Bone marrow (tissue), 2 donors: Measurements from ENCODE around the gene MAP3K5.
"Not testable (repeated sequence)": the region's sequence is repeated elsewhere in the genome, so short reads cannot be mapped to it uniquely, and the experiment has no call there.

Experiments
- DNase-seq, 2 donors: peaks; one replicate each; lab custom pipeline; 2025; lab: John Stamatoyannopoulos, UW

Gene MAP3K5

DNA sequence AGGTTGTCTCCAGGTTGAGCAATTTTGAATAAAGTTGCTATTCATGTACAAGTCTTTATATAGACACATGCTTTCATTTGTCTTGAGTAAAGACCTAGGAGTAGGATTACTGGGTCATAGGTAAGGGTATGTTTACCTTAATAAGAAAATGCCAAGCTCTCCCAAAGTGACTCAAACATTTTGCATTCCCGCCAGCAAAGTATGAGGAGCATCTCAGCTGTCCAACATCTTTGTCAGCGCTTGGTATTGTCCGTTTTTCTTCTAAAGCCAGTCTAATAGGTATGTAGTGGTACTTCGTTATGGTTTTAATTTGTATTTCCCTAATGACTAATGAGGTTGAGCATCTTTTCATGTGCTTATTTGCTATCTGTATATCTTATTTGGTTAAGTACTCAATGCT lies 67.2 kb downstream of the MAP3K5 start:
- DNase-seq: no peak

DNA sequence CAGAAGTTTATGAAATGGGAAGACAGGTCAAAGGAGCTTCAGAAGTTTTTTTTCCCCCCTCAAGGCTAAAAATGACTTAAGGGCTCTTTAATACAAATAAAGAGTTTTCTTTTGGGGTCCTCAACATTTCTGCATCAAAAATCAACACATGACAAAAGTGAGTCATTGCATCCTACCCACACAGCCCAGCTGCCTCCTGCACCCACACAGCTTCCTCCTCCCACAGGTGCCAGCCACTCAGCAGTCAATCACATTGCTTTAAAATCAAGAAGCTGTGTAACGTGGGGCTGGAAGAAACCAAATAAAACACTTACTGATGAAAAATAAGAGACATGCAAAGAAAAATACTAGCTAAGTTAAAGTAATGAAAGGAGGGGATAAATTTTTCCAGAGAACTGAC lies 68.5 kb downstream of the MAP3K5 start:
- peak in 1 of 2 donors; percentile 96 for DNase-seq

DNA sequence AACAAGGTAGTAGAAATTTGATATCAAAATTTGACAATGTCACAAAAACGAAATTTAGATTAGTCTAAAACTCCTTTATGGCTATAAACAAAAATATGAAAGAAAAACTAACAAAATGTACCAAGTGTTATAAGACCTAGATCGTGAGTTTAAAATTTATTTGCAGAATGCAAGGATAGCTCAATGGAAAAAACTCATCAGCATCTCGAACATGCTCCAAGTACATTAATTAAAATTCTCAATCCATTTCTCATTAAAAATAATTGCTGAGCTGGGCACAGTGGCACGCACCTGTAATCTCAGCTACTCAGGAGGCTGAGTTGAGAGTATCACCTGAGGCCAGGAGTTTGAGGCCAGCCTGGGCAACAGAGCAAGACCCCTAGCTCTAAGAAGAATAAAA lies 70.8 kb downstream of the MAP3K5 start:
- DNase-seq: no peak

DNA sequence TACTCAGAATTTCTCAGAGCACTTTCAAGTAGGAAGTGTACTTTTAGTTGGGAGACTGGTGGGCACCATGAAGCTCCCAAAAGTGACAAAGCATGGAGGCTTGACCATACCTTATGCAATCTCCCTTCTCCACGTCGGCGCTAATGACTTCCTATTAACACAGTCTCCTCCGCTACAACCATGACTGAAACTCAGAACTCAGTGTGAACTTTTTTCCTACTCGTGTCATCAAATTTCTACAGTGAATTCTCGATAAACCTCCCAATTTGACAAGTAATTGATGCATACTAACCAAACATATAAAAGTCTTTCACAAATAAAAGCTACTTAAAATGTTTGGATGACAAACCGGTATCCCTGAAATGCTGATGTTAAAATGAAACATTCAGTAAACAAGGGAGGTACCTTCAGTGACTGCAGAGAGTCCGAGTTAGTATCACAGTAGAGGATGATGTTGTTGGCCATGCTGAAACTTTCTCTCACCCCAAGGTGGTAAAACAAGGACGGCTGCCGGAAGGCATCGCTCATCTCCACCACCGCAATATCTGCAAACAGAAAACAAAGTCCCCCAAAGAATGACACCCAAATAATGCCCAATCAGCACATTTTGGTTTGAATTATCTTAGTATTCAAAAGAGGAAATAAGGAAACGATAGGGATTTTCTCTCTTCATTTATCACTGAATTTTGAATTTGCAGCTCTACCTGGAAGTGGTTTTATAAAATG lies 72.1 kb downstream of the MAP3K5 start:
- DNase-seq: no peak

DNA sequence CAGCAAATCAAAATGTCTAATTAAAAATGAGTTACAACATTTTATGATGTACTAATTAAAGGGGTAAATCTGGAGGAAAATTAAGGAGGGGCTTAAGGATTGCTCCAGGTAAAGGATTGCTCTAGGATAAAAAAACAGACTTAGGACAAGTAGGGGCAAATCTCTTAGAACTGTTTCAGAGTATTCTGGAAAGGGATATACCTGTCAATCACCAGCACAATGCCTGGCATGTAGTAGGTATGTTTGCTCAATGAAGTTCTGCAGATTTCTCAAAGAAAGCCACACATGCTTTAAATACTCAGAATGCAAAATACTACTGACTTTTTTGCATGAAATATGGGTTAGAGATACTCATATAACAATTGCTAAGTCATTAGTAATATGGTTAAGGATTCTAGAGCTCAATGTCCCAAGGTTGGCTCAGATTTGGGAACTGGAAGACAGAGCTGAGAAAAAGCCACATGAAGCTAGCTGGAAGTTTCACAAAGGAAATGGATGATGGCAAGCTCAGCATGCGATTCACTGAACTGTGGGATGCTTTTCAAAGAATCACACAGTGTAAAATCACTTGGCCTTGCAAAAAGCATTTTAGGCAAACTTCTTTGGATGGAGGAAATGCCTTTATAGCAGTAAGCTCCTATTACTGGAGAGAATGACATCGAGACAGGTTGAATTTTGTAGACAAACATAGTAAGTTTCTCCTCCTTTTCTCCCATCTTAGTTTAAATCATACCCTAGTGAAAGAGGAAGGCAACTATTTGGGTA lies 72.8 kb downstream of the MAP3K5 start:
- DNase-seq: no peak

DNA sequence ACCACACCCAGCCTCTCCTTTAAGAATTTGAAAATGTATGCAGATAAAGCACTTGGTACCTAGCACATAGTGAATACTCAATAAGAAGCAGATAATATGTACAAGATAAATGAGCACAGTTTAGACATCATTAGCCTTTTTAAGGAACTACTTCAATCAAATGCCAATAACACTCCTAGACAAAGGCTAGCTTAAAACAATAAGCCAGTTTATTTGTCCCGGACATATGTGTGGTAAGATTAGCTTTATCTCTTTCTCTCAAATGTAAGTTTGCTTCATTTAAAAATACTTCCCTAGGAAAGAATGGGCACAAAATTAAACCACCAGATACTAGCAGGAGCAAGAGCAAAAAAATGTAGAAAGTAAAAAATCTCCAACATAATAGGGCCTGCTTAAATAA lies 73.8 kb downstream of the MAP3K5 start:
- no peak for DNase-seq

DNA sequence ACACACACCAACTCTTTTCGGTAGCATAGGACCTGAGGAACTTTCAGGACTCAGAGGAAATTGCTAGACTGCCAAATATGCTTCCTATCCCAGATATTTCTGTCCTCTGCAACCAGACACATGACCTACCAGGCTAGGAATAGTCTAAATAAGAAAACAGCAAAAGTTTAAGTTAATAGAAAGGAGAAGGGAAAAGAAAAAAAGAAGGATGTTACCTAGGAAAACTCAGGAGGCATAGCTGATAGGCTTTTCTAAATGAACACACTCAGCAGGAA lies 74.6 kb downstream of the MAP3K5 start:
- no peak for DNase-seq

DNA sequence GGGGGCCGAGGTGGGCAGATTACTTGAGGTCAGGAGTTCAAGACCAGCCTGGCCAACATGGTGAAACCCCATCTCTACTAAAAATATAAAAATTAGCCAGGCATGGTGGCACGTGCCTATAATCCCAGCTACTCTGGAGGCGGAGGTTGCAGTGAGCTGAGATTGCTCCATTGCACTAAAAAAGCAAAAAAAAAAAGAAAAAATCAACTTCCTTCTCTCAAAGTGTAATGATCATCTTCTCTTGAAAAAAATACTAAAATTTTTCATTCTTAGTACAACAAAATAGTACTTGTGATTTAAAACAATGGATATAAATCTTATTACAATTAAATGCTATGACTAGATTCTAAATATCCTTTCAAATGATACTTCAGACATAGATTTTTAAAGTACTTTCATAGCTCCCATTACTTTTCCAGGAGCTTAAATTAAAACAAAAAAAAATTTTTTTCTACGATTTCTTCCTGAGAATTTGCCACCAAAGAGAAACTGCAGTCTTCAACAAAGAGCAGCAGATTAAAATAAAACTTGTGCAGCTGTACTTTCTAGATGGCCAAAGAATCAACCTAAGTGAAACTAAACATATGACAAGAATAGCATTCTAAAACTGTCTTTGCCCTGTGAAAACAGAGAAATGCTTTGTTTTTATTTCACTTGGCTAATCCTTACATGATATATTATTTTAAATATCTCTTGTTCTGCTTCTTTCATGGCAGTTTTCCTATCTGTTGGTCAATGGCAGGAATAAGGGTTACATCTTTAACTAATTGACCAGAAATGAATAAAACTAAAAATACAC lies 75.2 kb downstream of the MAP3K5 start:
- DNase-seq: no peak

DNA sequence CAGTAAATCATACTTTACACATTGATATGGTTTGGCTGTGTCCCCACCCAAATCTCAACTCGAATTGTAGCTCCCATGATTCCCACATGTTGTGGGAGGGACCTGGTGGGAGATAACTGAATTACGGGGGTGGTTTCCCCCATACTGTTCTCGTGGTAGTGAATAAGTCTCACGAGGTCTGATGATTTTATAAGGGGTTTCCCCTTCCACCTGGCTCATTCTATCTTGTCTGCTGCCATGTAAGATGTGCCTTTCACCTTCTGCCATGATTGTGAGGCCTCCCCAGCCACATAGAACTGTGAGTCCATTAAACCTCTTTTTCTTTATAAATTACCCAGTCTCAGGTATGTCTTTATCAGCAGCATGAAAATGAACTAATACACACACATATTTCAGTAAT lies 79.6 kb downstream of the MAP3K5 start:
- not testable (repeated sequence) for DNase-seq

DNA sequence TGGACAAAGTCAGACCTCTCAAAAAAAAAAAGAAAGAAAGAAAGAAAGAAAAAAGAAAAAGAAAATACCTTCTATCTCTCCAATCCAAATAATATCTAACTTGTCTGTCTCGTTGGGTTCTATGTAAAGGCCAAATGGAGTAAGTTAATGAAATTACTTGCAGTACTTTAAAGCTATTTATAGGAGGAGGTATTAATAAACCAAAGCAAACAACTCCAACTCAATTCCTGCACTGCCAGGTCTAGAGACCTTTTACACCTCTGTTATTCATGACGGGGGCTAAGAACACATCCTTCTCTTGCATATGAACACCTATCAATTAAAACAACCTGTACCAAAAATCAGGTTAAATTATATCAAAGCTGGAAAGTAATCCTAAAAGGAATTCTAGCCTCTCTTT lies 80.6 kb downstream of the MAP3K5 start:
- no peak for DNase-seq

DNA sequence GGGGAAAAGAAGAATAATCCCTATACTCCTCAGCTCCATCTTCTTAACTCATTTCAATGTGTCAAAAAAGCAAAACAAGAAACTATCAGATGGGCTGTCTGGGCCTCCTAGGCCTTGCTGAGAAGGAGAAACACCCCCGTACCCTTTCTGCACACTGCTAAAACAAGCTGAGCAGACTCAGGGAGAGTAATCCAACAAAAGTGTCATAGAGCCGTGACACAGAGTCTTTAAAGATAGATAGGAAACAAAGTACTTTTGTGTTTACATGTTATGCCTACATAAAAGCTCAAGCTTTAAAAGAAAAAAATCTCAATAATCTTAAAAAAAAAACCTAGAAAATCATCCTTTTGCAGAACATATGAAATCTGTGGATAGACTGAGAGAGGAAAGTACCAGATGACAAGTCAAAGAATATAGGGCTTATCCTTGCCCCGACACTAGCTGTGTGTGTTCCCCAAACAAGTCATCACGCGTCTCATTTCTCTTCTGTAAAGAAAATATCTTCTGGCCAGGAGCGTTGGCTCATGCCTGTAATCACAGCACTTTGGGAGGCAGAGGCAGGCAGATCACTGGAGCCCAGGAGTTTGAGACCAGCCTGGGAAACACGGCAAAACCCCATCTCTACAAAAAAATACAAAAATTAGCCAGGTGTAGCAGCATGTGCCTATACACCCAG lies 81.3 kb downstream of the MAP3K5 start:
- no peak for DNase-seq

DNA sequence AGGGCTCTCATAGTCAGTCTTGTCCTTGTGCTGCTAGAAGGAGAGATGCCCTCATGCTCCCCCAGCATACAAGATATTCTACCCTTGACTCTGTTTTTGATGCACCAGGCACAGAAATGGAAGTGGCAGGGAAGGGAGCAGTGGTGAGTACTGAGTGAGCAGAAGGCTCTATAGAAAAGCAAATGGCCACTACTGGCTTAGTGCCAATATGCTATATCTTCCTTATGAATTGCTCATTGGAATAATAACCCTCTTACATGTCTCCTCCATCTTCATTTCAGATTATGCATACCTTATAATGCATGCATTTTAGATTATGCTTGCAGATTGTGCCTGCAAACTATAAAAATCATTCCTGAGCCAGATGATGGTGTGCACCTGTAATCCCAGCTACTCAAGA lies 82.8 kb downstream of the MAP3K5 start:
- no peak for DNase-seq

DNA sequence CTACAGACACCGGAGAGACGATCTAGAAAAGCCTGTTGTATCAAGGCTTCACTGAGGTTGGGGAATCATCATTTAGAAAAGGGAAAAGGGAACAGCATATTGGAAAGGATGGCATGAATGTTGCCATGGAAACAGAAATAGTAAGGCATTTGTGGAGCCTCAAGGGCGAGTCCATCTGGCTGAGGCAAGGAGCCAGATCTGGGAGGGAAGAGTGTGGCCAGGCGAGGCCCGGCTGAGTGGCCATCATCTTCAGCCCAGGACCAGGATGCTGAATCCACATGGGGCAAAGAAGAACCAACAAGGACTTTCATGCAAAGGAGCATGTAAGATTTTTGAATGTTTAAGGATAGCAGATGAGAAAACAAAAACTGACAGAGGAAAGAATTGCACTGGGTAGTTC lies 85.8 kb downstream of the MAP3K5 start:
- no peak for DNase-seq

DNA sequence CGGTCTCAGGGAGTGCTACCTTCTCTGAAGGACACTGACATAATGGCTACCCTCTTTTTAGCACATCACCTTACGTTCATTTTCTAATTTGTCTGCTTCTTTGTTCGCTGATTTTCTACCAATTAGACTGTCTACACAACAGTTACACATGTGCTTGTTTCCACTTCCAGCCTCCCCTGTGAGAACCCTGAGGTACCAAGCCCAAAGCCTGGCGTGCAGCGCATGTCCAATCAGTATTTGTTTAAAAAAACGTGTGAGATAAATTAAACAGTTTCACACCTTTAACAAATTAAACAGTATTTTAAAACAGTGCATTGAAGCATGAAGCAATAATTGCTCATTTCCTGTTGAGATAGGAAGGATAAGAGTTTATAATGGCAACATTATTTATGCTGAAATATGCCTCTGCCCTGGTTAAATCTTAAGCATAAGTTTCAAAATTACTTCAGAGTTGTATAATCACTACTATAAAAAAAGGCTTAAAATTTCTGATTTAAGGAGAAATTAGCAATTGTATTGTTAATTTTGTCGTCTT lies 88.9 kb downstream of the MAP3K5 start:
- no peak for DNase-seq

DNA sequence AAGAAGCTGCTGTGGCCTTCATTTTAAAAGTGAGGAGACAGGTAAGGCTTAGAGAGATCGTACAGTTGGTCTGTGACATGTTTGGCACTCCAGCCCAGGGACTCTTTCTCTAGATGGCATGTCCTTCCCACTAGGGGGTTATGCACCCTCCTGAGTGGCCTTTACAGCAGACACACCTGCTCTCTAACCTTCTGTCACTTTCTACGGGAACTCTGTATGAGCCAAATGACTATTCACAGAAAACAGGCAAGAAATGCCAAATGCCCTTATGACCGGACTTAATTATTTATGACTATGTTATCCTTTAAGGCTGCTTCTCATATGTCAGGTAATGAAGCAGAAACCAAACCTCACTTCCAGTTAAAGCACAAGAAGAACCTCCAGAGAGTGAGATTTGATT lies 91.2 kb downstream of the MAP3K5 start:
- DNase-seq: no peak

DNA sequence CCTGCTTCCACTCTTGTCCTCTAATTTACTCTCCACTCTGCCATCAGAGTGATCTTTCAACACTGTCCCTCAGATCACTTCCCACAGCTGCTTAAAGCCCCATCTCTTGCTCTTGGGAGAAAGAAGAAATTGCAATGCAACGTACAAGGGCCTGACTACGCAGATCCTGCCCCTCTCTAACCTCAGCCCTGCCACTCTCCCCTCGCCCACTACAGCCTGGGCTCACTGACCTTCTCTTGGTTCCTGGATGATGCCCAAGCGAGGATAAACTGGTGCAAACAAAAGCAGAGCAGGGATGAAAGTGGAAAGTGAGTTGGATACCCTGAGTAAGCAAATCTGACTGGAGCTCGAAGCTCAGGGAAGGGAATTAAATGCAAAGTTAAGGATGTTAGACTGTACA lies 92.9 kb downstream of the MAP3K5 start:
- no peak for DNase-seq

DNA sequence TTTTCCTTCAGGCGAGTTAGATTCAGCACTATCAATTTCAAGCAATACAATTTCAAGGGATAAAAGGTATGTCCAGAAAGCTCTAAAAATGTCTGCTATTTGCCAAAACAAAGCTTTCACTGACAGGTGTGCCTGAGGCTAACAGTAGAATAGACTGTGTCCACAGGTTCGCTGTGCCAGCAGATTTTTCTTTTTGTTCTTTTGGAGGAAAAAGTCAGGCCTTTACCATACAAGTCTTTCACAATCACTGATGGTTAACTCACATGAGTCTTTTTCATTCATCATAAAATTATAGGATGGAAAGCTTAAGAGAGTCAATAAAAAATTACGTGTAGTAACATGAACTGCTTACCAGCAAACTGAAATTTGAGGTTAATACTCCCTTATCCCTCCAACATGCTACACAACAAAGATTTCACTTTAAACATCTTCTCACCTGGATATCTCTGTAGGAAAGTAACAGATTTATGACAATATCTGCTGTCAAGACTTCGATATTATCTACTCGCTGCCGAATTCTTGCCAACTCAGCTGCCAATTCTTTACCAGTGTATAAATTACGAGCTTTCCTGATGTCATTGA lies 95.4 kb downstream of the MAP3K5 start:
- no peak for DNase-seq

DNA sequence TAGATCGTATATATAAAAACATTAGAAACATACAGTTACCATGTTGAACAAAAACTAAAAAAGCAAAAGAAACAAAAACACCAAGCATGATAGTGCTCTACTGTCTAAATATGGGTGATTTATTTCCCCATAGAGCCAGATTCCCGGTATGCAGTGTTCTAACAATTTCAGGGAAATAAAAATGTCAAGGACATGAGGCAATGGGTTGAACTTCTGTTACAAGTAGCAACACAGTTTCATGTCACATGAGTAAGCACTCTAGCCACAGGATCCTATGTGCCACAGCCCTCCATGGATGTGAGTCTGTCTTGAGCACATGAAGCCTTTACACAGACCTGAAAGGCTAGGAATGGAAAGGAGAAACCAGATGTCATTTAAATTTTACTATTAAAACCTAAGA lies 96.0 kb downstream of the MAP3K5 start:
- peak in 1 of 2 donors; percentile 34 for DNase-seq

DNA sequence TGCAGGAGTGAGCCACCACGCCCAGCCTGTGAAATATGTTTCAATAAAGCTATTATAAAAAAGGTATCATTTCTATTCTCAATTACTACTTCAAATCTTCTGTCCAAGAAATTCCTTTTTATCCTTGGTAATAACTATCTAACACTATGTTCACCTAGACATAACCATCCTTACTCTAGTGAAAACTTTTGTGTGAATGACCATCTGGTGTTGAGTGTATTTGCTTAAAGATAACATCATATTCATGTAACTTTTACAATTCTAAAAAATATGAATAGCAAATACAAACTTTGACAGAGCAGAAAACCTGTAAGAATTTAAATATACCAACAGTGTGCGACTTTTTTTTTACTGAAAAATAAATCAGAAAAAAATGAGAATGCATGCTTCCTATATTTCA lies 96.9 kb downstream of the MAP3K5 start:
- DNase-seq: no peak

DNA sequence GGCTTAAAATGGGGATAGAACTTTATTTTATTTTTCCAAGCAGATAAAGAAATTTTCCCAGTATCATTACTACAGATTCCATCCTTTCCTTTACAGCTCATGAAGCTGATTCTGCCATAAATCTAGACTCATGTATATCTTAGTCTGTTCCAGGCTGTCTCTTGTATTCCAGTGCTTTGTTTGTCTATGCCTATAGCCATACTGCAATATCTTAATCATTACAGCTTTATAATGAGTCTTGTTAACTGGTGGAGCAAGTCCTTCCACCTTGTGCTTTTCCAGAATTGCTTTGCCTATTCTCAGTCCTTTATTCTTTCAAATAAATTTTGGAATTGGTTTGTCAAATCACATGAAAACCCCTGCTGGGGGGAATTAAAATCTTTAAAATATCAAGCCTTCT lies 99.2 kb downstream of the MAP3K5 start:
- DNase-seq: no peak

DNA sequence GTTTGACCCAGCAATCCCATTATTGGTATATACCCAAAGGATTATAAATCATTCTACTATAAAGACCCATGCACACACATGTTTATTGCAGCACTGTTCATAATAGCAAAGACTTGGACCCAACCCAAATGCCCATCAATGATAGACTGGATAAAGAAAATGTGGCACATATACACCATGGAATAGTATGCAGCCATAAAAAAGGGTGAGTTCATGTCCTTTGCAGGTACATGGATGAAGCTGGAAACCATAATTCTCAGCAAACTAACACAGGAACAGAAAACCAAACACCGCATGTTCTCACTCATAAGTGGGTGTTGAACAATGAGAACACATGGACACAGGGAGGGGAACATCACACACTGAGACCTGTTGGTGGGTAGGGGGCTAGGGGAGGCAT lies 104.4 kb downstream of the MAP3K5 start:
- DNase-seq: not testable (repeated sequence)

DNA sequence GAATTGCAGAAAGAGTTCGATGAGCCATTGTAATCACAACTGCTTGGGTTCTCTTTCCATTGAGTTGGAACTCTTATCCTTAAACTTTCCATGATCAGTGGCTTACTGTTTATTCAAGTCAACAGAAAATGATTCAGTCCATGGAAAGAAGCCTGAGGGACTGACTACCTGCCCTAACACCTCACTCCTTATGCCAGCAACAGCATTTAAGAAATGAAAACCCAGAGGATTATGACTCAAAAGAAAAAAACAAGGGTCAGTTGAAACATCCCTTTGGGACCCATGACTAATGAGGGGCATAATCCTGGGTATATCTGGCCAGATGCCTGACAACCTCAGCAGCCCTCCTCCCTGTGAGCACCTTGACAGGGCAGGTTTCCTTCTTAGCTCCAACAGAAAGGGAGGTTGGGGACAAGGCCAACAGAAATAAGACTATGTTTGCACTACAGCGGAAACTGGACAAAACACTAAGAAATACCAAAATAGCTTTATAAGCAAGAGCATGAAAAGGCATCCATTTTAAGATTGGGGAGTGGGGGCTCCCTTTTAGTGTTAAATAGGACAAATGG lies 106.7 kb downstream of the MAP3K5 start:
- no peak for DNase-seq
